Neuronal stem cell (in vitro differentiated cells): ENCODE results near the gene KCNJ1.
A peak's percentile ranks its signal among the peaks of the same experiment; 100 is the strongest.

Experiments
- DNase-seq: peaks from one replicate; pipeline ENCODE4 v3.0.0-alpha.2; 2013; ENCODE audit warnings: low spot score
- H2AFZ ChIP-seq: one replicate; pipeline ENCODE4 v1.6.1; 2013; ENCODE audit warnings: mild to moderate bottlenecking, low read length, inconsistent platforms
- H2AK5ac ChIP-seq: 2 replicates; pipeline ENCODE4 v1.6.1; 2013; ENCODE audit warnings: low read depth, mild to moderate bottlenecking, inconsistent platforms, low read length, moderate library complexity, mixed read lengths
- H2BK120ac ChIP-seq: 2 replicates; pipeline ENCODE4 v1.6.1; 2013; ENCODE audit warnings: low read depth, mild to moderate bottlenecking, inconsistent platforms, low read length, moderate library complexity, mixed read lengths
- H2BK12ac ChIP-seq: one replicate; pipeline ENCODE4 v1.6.1; 2013; ENCODE audit warnings: low read length, inconsistent platforms
- H2BK15ac ChIP-seq: 2 replicates; pipeline ENCODE4 v1.6.1; 2013; ENCODE audit warnings: mild to moderate bottlenecking, low read length, inconsistent platforms, mixed read lengths
- H2BK5ac ChIP-seq: one replicate; pipeline ENCODE4 v1.6.1; 2013; ENCODE audit warnings: inconsistent platforms, mild to moderate bottlenecking, low read length, moderate library complexity
- H3K14ac ChIP-seq: one replicate; pipeline ENCODE4 v1.6.1; 2013; ENCODE audit warnings: low read length, inconsistent platforms
- H3K18ac ChIP-seq: 2 replicates; pipeline ENCODE4 v1.6.1; 2013; ENCODE audit warnings: low read length, inconsistent platforms
- H3K23ac ChIP-seq: 2 replicates; pipeline ENCODE4 v1.6.1; 2013; ENCODE audit warnings: low read depth, mild to moderate bottlenecking, mixed read lengths, low read length, inconsistent platforms; ENCODE audit not compliant: poor library complexity
- H3K27ac ChIP-seq: replicated peaks from 3 replicates; pipeline ENCODE4 v1.5.1; 2013; ENCODE audit warnings: low read length, inconsistent platforms
- H3K27me3 ChIP-seq, 3 experiments: 2 replicates each; pipeline ENCODE4 v1.6.1; 2013; ENCODE audit warnings: low read length in 3 of 3, mild to moderate bottlenecking in 2 of 3, inconsistent platforms in 1 of 3, low read depth in 1 of 3, mixed read lengths in 1 of 3, moderate library complexity in 1 of 3; ENCODE audit not compliant: control insufficient read depth in 3 of 3, insufficient read depth in 3 of 3
- H3K36me3 ChIP-seq, 2 donors: replicated peaks in 1 of 2; 2 replicates each; pipeline ENCODE4 v1.6.1; 2013; ENCODE audit warnings: low read length in 2 of 2; ENCODE audit not compliant: control insufficient read depth in 2 of 2, insufficient read depth in 2 of 2
- H3K4ac ChIP-seq: 2 replicates; pipeline ENCODE4 v1.6.1; 2013; ENCODE audit warnings: inconsistent platforms, mild to moderate bottlenecking, low read length, moderate library complexity
- H3K4me1 ChIP-seq, 2 donors: 1 replicate in 1 of 2; 2 replicates in 1 of 2; pipeline ENCODE4 v1.6.1; 2013; ENCODE audit warnings: low read length in 2 of 2, low read depth in 1 of 2; ENCODE audit not compliant: control insufficient read depth in 2 of 2, insufficient read depth in 1 of 2
- H3K4me2 ChIP-seq: one replicate; pipeline ENCODE4 v1.6.1; 2013; ENCODE audit warnings: mild to moderate bottlenecking, low read length, inconsistent platforms; ENCODE audit not compliant: insufficient read depth, poor library complexity, severe bottlenecking
- H3K4me3 ChIP-seq, 2 donors: 2 replicates each; pipeline ENCODE4 v1.5.1; 2013; ENCODE audit warnings: low read length in 2 of 2, mild to moderate bottlenecking in 2 of 2, inconsistent platforms in 1 of 2, moderate library complexity in 1 of 2
- H3K79me1 ChIP-seq: one replicate; pipeline ENCODE4 v1.6.1; 2013; ENCODE audit warnings: low read depth, mild to moderate bottlenecking, inconsistent platforms, low read length, moderate library complexity
- H3K9ac ChIP-seq: one replicate; pipeline ENCODE4 v1.6.1; 2013; ENCODE audit warnings: mild to moderate bottlenecking, low read depth, low read length, inconsistent platforms; ENCODE audit not compliant: poor library complexity
- H3K9me3 ChIP-seq, 2 donors: replicated peaks in 1 of 2; 2 replicates each; pipeline versions ENCODE3 to v1.6.1; 2013; ENCODE audit warnings: low read length in 2 of 2, mild to moderate bottlenecking in 2 of 2, inconsistent platforms in 1 of 2, low read depth in 1 of 2, mixed read lengths in 1 of 2, moderate library complexity in 1 of 2; ENCODE audit not compliant: control insufficient read depth in 2 of 2, insufficient read depth in 1 of 2
- H4K8ac ChIP-seq: one replicate; pipeline ENCODE4 v1.6.1; 2013; ENCODE audit warnings: low read depth, mild to moderate bottlenecking, inconsistent platforms, low read length, moderate library complexity
- H4K91ac ChIP-seq: one replicate; pipeline ENCODE4 v1.6.1; 2013; ENCODE audit warnings: low read length, low read depth, mild to moderate bottlenecking, inconsistent platforms; ENCODE audit not compliant: poor library complexity
- WGBS, 2 donors: extraction: QIAGEN DNeasy Blood & Tissue Kit; methylation state at CpG; one replicate each; pipeline ENCODE4 v1.1.7; 2013; ENCODE audit warnings: missing lambda C conversion rate in 2 of 2, mixed read lengths in 1 of 2; ENCODE audit not compliant: insufficient read length in 2 of 2, insufficient replicate concordance in 1 of 2; ENCODE audit errors: extremely low coverage in 2 of 2; 5-methylcytosine and 5-hydroxymethylcytosine counted together

The KCNJ1 gene

GRCh38 chr11:128824191-128825049 lies 42.7 kb downstream of the KCNJ1 start:
- Histone ChIP-seq H4K91ac (no peak overlapping the region), H2BK5ac (no peak overlapping the region), H3K9me3 (no peaks in the 10 kb centered on the region), H3K36me3 (no peaks in the 10 kb centered on the region), H3K4me1 (no peaks in the 10 kb centered on the region), H2BK120ac (no peak overlapping the region), H2AK5ac (no peak overlapping the region), H2AFZ (no peak overlapping the region), H3K23ac (no peak overlapping the region), H3K4ac (no peak overlapping the region), H3K27ac (no peak overlapping the region), H3K9ac (no peak overlapping the region), H3K4me2 (peak overlapping the region; percentile 66), H4K8ac (no peak overlapping the region), H3K79me1 (no peaks in the 10 kb centered on the region), H3K14ac (no peak overlapping the region), H3K4me3 (peak overlapping the region in 1 of 2 donors; percentile 54), H3K27me3 (peaks cover 0 to 3% (median 0%) of the 10 kb centered on the region in 3 experiments), H3K18ac (peak overlapping the region; percentile 69), H2BK12ac (no peak overlapping the region), H2BK15ac (no peak overlapping the region)
- no CpG with 5 or more reads among the region's 68 CpGs for WGBS, 2 donors
- DNase-seq: no peak

GRCh38 chr11:128823753-128824152 lies 43.3 kb downstream of the KCNJ1 start:
- Histone ChIP-seq H4K8ac (no peak overlapping the region), H3K18ac (no peak overlapping the region), H4K91ac (no peak overlapping the region), H3K9me3 (no peaks in the 10 kb centered on the region), H3K4me2 (peak overlapping the region; percentile 66), H2AFZ (no peak overlapping the region), H2BK120ac (no peak overlapping the region), H2BK12ac (no peak overlapping the region), H3K27me3 (peaks cover 0 to 3% (median 0%) of the 10 kb centered on the region in 3 experiments), H3K9ac (no peak overlapping the region), H3K27ac (no peak overlapping the region), H2BK15ac (no peak overlapping the region), H3K4me3 (no peak overlapping the region), H2BK5ac (no peak overlapping the region), H3K36me3 (no peaks in the 10 kb centered on the region), H2AK5ac (no peak overlapping the region), H3K23ac (no peak overlapping the region), H3K4me1 (no peaks in the 10 kb centered on the region), H3K14ac (no peak overlapping the region), H3K4ac (no peak overlapping the region), H3K79me1 (no peaks in the 10 kb centered on the region)
- no CpG with 5 or more reads among the region's 11 CpGs for WGBS, 2 donors
- DNase-seq: no peak

GRCh38 chr11:128822130-128822529 lies 45.0 kb downstream of the KCNJ1 start:
- no peaks in the 10 kb centered on the region for H3K9me3 ChIP-seq
- no peak overlapping the region for H3K9ac ChIP-seq
- no peak overlapping the region for H4K8ac ChIP-seq
- H3K27me3 ChIP-seq: peaks cover 0 to 3% (median 0%) of the 10 kb centered on the region in 3 experiments
- DNase-seq: no peak
- no peak overlapping the region for H3K23ac ChIP-seq
- H2BK15ac ChIP-seq: no peak overlapping the region
- no peak overlapping the region for H4K91ac ChIP-seq
- no peak overlapping the region for H3K14ac ChIP-seq
- H3K4ac ChIP-seq: no peak overlapping the region
- no peak overlapping the region for H2BK120ac ChIP-seq
- H3K4me2 ChIP-seq: no peak overlapping the region
- H2BK5ac ChIP-seq: no peak overlapping the region
- no peak overlapping the region for H2AFZ ChIP-seq
- H3K4me1 ChIP-seq: no peaks in the 10 kb centered on the region
- H3K27ac ChIP-seq: no peak overlapping the region
- no CpG with 5 or more reads among the region's 2 CpGs for WGBS, 2 donors
- H2BK12ac ChIP-seq: no peak overlapping the region
- H3K79me1 ChIP-seq: no peaks in the 10 kb centered on the region
- no peak overlapping the region for H3K18ac ChIP-seq
- no peak overlapping the region for H2AK5ac ChIP-seq
- H3K4me3 ChIP-seq: no peak overlapping the region
- H3K36me3 ChIP-seq: no peaks in the 10 kb centered on the region

- Histone ChIP-seq H3K4ac (no peak overlapping the region), H3K4me2 (no peak overlapping the region), H2AFZ (no peak overlapping the region), H2BK120ac (no peak overlapping the region), H3K9ac (no peak overlapping the region), H2BK5ac (no peak overlapping the region), H4K8ac (no peak overlapping the region), H2BK12ac (no peak overlapping the region), H2AK5ac (no peak overlapping the region), H3K23ac (no peak overlapping the region), H3K4me3 (no peak overlapping the region), H3K27ac (no peak overlapping the region), H2BK15ac (no peak overlapping the region), H3K14ac (no peak overlapping the region), H3K4me1 (no peaks in the 10 kb centered on the region), H3K36me3 (no peaks in the 10 kb centered on the region), H3K18ac (no peak overlapping the region), H3K9me3 (no peaks in the 10 kb centered on the region), H3K27me3 (peaks cover 0 to 3% (median 0%) of the 10 kb centered on the region in 3 experiments), H3K79me1 (no peaks in the 10 kb centered on the region), H4K91ac (no peak overlapping the region)
- no CpG with 5 or more reads among the region's 4 CpGs for WGBS, 2 donors
- no peak for DNase-seq
These were observed 45.5 kb downstream of the KCNJ1 start for GRCh38 chr11:128821556-128821955.
